Activated T-helper 17 cell treated with anti-CD3 and anti-CD28 coated beads, Interleukin-2, amount 50 U/mL, for 72 hours (primary cell): Measurements from ENCODE around the gene NAALADL2. TPM values are rescaled to one million over a fixed set of nuclear protein-coding genes. Genes with fewer than 3 reads are reported as not detected.
"Not testable (repeated sequence)": the region's sequence is repeated elsewhere in the genome, so short reads cannot be mapped to it uniquely, and the experiment has no call there.

Experiments used
- ATAC-seq: fragments of 150-1000 bp; cut with Tn5 transposase; replicated peaks from 2 replicates; pipeline ENCODE4 v1.10.0; 2021; ENCODE audit warnings: mild to moderate bottlenecking, moderate library complexity
- H3K27ac Mint-ChIP-seq: one replicate; pipeline ENCODE4 v1.8.0; 2022; ENCODE audit warnings: mixed read lengths
- H3K27me3 Mint-ChIP-seq: one replicate; pipeline ENCODE4 v1.8.0; 2022; ENCODE audit warnings: mixed read lengths
- H3K36me3 Mint-ChIP-seq: one replicate; pipeline ENCODE4 v1.8.0; 2022; ENCODE audit warnings: low read depth, mild to moderate bottlenecking, mixed read lengths
- H3K4me1 Mint-ChIP-seq: one replicate; pipeline ENCODE4 v1.8.0; 2022; ENCODE audit warnings: mixed read lengths
- H3K4me3 Mint-ChIP-seq: one replicate; pipeline ENCODE4 v1.8.0; 2022; ENCODE audit warnings: mild to moderate bottlenecking, mixed read lengths
- H3K9me3 Mint-ChIP-seq: one replicate; pipeline ENCODE4 v1.8.0; 2022; ENCODE audit warnings: mixed read lengths
- total RNA-seq, 2 donors: library from RNA; stranded (reverse); gene quantifications; one replicate each; pipeline ENCODE4 v1.2.3, GENCODE V29; 2022

Gene NAALADL2
- total RNA-seq, 2 donors from 2014 or later = not detected

- no peak for ATAC-seq
- Mint-ChIP-seq H3K4me3 (no peak overlapping the region), H3K27ac (no peak overlapping the region), H3K9me3 (no peaks in the 10 kb centered on the region), H3K4me1 (no peaks in the 10 kb centered on the region), H3K36me3 (no peaks in the 10 kb centered on the region), H3K27me3 (no peaks in the 10 kb centered on the region)
Measured at GRCh38 chr3:175434561-175434960, 575.4 kb downstream of the NAALADL2 start.

GRCh38 chr3:175443682-175444081, 584.5 kb downstream of the NAALADL2 start:
- Mint-ChIP-seq H3K4me1 (no peaks in the 10 kb centered on the region), H3K36me3 (no peaks in the 10 kb centered on the region), H3K27ac (no peak overlapping the region), H3K9me3 (peaks cover 11% of the 10 kb centered on the region), H3K27me3 (no peaks in the 10 kb centered on the region), H3K4me3 (no peak overlapping the region)
- ATAC-seq = no peak

GRCh38 chr3:175445741-175446140, 586.6 kb downstream of the NAALADL2 start:
- no peak for ATAC-seq
- Mint-ChIP-seq H3K27ac (no peak overlapping the region), H3K4me3 (no peak overlapping the region), H3K36me3 (no peaks in the 10 kb centered on the region), H3K27me3 (no peaks in the 10 kb centered on the region), H3K9me3 (peaks cover 9% of the 10 kb centered on the region), H3K4me1 (no peaks in the 10 kb centered on the region)

GRCh38 chr3:175447521-175447920, 588.4 kb downstream of the NAALADL2 start:
- H3K36me3 Mint-ChIP-seq = no peaks in the 10 kb centered on the region
- peaks cover 12% of the 10 kb centered on the region for H3K9me3 Mint-ChIP-seq
- H3K4me3 Mint-ChIP-seq = no peak overlapping the region
- no peaks in the 10 kb centered on the region for H3K4me1 Mint-ChIP-seq
- H3K27ac Mint-ChIP-seq = no peak overlapping the region
- no peak for ATAC-seq
- no peaks in the 10 kb centered on the region for H3K27me3 Mint-ChIP-seq

GRCh38 chr3:175453361-175453760, 594.2 kb downstream of the NAALADL2 start:
- Mint-ChIP-seq H3K4me3 (no peak overlapping the region), H3K27ac (no peak overlapping the region), H3K4me1 (no peaks in the 10 kb centered on the region), H3K27me3 (no peaks in the 10 kb centered on the region), H3K36me3 (no peaks in the 10 kb centered on the region), H3K9me3 (peaks cover 19% of the 10 kb centered on the region)
- ATAC-seq = no peak

GRCh38 chr3:175456466-175456865, 597.3 kb downstream of the NAALADL2 start:
- peaks cover 31% of the 10 kb centered on the region for H3K9me3 Mint-ChIP-seq
- H3K27me3 Mint-ChIP-seq = no peaks in the 10 kb centered on the region
- H3K4me1 Mint-ChIP-seq = no peaks in the 10 kb centered on the region
- ATAC-seq = no peak
- H3K4me3 Mint-ChIP-seq = no peak overlapping the region
- no peaks in the 10 kb centered on the region for H3K36me3 Mint-ChIP-seq
- H3K27ac Mint-ChIP-seq = no peak overlapping the region

GRCh38 chr3:175457301-175457700, 598.2 kb downstream of the NAALADL2 start:
- no peaks in the 10 kb centered on the region for H3K27me3 Mint-ChIP-seq
- H3K4me1 Mint-ChIP-seq = no peaks in the 10 kb centered on the region
- no peak for ATAC-seq
- no peak overlapping the region for H3K4me3 Mint-ChIP-seq
- no peaks in the 10 kb centered on the region for H3K36me3 Mint-ChIP-seq
- H3K9me3 Mint-ChIP-seq = peaks cover 32% of the 10 kb centered on the region
- H3K27ac Mint-ChIP-seq = no peak overlapping the region

- H3K4me1 Mint-ChIP-seq, H3K27ac Mint-ChIP-seq, H3K27me3 Mint-ChIP-seq, H3K4me3 Mint-ChIP-seq, ATAC-seq, H3K36me3 Mint-ChIP-seq: not testable (repeated sequence)
- H3K9me3 Mint-ChIP-seq = peaks cover 20% of the 10 kb centered on the region
Measured at GRCh38 chr3:175460849-175461399, 601.8 kb downstream of the NAALADL2 start.

GRCh38 chr3:175464362-175464761, 605.2 kb downstream of the NAALADL2 start:
- H3K27me3 Mint-ChIP-seq = no peaks in the 10 kb centered on the region
- H3K4me1 Mint-ChIP-seq = no peaks in the 10 kb centered on the region
- H3K9me3 Mint-ChIP-seq = peaks cover 8% of the 10 kb centered on the region
- H3K27ac Mint-ChIP-seq = no peak overlapping the region
- no peaks in the 10 kb centered on the region for H3K36me3 Mint-ChIP-seq
- ATAC-seq = no peak
- H3K4me3 Mint-ChIP-seq = no peak overlapping the region

- no peaks in the 10 kb centered on the region for H3K4me1 Mint-ChIP-seq
- H3K36me3 Mint-ChIP-seq = no peaks in the 10 kb centered on the region
- no peak overlapping the region for H3K27ac Mint-ChIP-seq
- H3K9me3 Mint-ChIP-seq = no peaks in the 10 kb centered on the region
- H3K27me3 Mint-ChIP-seq = no peaks in the 10 kb centered on the region
- no peak overlapping the region for H3K4me3 Mint-ChIP-seq
- no peak for ATAC-seq
Measured at GRCh38 chr3:175469124-175469523, 610.0 kb downstream of the NAALADL2 start.

- ATAC-seq = no peak
- no peak overlapping the region for H3K4me3 Mint-ChIP-seq
- peaks cover 4% of the 10 kb centered on the region for H3K9me3 Mint-ChIP-seq
- H3K36me3 Mint-ChIP-seq = no peaks in the 10 kb centered on the region
- H3K4me1 Mint-ChIP-seq = no peaks in the 10 kb centered on the region
- H3K27me3 Mint-ChIP-seq = no peaks in the 10 kb centered on the region
- no peak overlapping the region for H3K27ac Mint-ChIP-seq
Measured at GRCh38 chr3:175475765-175476164, 616.6 kb downstream of the NAALADL2 start.

GRCh38 chr3:175476489-175476888, 617.4 kb downstream of the NAALADL2 start:
- Mint-ChIP-seq H3K27ac (no peak overlapping the region), H3K36me3 (no peaks in the 10 kb centered on the region), H3K9me3 (peaks cover 4% of the 10 kb centered on the region), H3K4me3 (no peak overlapping the region), H3K27me3 (no peaks in the 10 kb centered on the region), H3K4me1 (no peaks in the 10 kb centered on the region)
- ATAC-seq = no peak

- Mint-ChIP-seq H3K27ac (no peak overlapping the region), H3K4me3 (no peak overlapping the region), H3K9me3 (peaks cover 4% of the 10 kb centered on the region), H3K4me1 (no peaks in the 10 kb centered on the region), H3K27me3 (no peaks in the 10 kb centered on the region), H3K36me3 (no peaks in the 10 kb centered on the region)
- no peak for ATAC-seq
Measured at GRCh38 chr3:175477651-175478224, 618.6 kb downstream of the NAALADL2 start.

- H3K4me1 Mint-ChIP-seq = no peaks in the 10 kb centered on the region
- H3K4me3 Mint-ChIP-seq = no peak overlapping the region
- H3K27ac Mint-ChIP-seq = no peak overlapping the region
- no peak for ATAC-seq
- no peaks in the 10 kb centered on the region for H3K27me3 Mint-ChIP-seq
- no peaks in the 10 kb centered on the region for H3K36me3 Mint-ChIP-seq
- peaks cover 4% of the 10 kb centered on the region for H3K9me3 Mint-ChIP-seq
Measured at GRCh38 chr3:175478301-175478700, 619.2 kb downstream of the NAALADL2 start.

- Mint-ChIP-seq H3K27me3 (no peaks in the 10 kb centered on the region), H3K9me3 (peaks cover 4% of the 10 kb centered on the region), H3K27ac (no peak overlapping the region), H3K4me3 (no peak overlapping the region), H3K4me1 (no peaks in the 10 kb centered on the region), H3K36me3 (no peaks in the 10 kb centered on the region)
- ATAC-seq = no peak
Measured at GRCh38 chr3:175479175-175479574, 620.0 kb downstream of the NAALADL2 start.

GRCh38 chr3:175479800-175480199, 620.7 kb downstream of the NAALADL2 start:
- H3K36me3 Mint-ChIP-seq = no peaks in the 10 kb centered on the region
- no peak overlapping the region for H3K4me3 Mint-ChIP-seq
- H3K27ac Mint-ChIP-seq = no peak overlapping the region
- ATAC-seq = no peak
- no peaks in the 10 kb centered on the region for H3K27me3 Mint-ChIP-seq
- H3K4me1 Mint-ChIP-seq = no peaks in the 10 kb centered on the region
- H3K9me3 Mint-ChIP-seq = peaks cover 4% of the 10 kb centered on the region
